Stomach (tissue), 4 donors: Measurements from ENCODE around the gene SNX20.

Experiments
- EP300 ChIP-seq: sonication (generic); formaldehyde crosslinking; IDR thresholded peaks from one replicate; pipeline ENCODE4 v1.6.1; 2017; ENCODE audit warnings: antibody characterized with exemption
- POLR2A ChIP-seq, 4 donors: fragments of 450-650 bp; IDR thresholded peaks; one replicate each; pipeline ENCODE4 v1.6.1; 2016; ENCODE audit warnings: antibody characterized with exemption in 4 of 4, control low read depth in 2 of 4, mild to moderate bottlenecking in 1 of 4, moderate library complexity in 1 of 4

DNA sequence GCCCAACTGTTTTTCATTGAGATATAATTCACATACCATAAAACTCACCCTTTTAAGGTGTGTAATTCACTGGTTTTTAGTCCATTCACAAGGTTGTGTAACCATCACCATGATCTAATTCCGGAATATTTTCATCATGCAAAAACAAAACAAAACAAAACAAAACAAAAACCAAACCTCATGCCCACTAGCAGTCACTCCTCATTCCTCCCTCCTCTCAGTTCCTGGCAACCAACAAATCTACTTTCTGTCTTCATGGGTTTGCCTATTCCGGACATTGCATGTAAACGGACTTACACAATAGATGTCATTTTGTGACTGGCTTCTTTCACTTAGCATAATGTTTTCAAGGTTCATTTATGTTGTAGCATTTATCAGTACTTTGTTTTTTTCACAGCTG is 7.8 kb upstream of the SNX20 start:
- TF ChIP-seq POLR2A (IDR thresholded peaks at IDR 0.05) (no peak), EP300 (no peak)
